ENCODE data around the gene ADRA2A.

The ADRA2A gene

GRCh38 chr10:111078505-111079185 is 1.8 kb downstream of the ADRA2A start:
- Histone ChIP-seq H3K4me2 (ENCODE audit: low read length) (no peak overlapping the region), H3K27me3 (ENCODE audit: control insufficient read depth, insufficient read depth, low read length) (no peaks in the 10 kb centered on the region), H2AFZ (no peak overlapping the region), H3K9ac (no peak overlapping the region), H3K9me3 (ENCODE audit: control insufficient read depth, low read length) (no peaks in the 10 kb centered on the region), H3K27ac (no peak overlapping the region), H3K79me2 (no peaks in the 10 kb centered on the region), H3K4me3 (ENCODE audit: low read depth, low read length) (no peak overlapping the region), H3K36me3 (ENCODE audit: control insufficient read depth, insufficient read depth, low read length) (no peaks in the 10 kb centered on the region), H3K4me1 (no peaks in the 10 kb centered on the region)
- no peak for TF ChIP-seq CTCF (IDR thresholded peaks at IDR 0.05)

- Histone ChIP-seq H3K9me3 (ENCODE audit: control insufficient read depth, low read length) (no peaks in the 10 kb centered on the region), H3K27me3 (ENCODE audit: control insufficient read depth, insufficient read depth, low read length) (no peaks in the 10 kb centered on the region), H3K4me1 (no peaks in the 10 kb centered on the region), H3K79me2 (no peaks in the 10 kb centered on the region), H3K4me3 (ENCODE audit: low read depth, low read length) (no peak overlapping the region), H2AFZ (no peak overlapping the region), H3K27ac (no peak overlapping the region), H3K4me2 (ENCODE audit: low read length) (no peak overlapping the region), H3K36me3 (ENCODE audit: control insufficient read depth, insufficient read depth, low read length) (no peaks in the 10 kb centered on the region), H3K9ac (no peak overlapping the region)
- TF ChIP-seq CTCF (IDR thresholded peaks at IDR 0.05) = no peak
Observed at GRCh38 chr10:111079241-111079760, 2.5 kb downstream of the ADRA2A start.

GRCh38 chr10:111079781-111080180 is 3.0 kb downstream of the ADRA2A start:
- Histone ChIP-seq H2AFZ (no peak overlapping the region), H3K27ac (no peak overlapping the region), H3K4me2 (ENCODE audit: low read length) (no peak overlapping the region), H3K4me3 (ENCODE audit: low read depth, low read length) (no peak overlapping the region), H3K9ac (no peak overlapping the region), H3K27me3 (ENCODE audit: control insufficient read depth, insufficient read depth, low read length) (no peaks in the 10 kb centered on the region), H3K79me2 (no peaks in the 10 kb centered on the region), H3K36me3 (ENCODE audit: control insufficient read depth, insufficient read depth, low read length) (no peaks in the 10 kb centered on the region), H3K9me3 (ENCODE audit: control insufficient read depth, low read length) (no peaks in the 10 kb centered on the region), H3K4me1 (no peaks in the 10 kb centered on the region)
- no peak for TF ChIP-seq CTCF (IDR thresholded peaks at IDR 0.05)

- H3K4me2 ChIP-seq (ENCODE audit: low read length) = no peak overlapping the region
- no peak overlapping the region for H2AFZ ChIP-seq
- no peak overlapping the region for H3K4me3 ChIP-seq (ENCODE audit: low read depth, low read length)
- no peak overlapping the region for H3K9ac ChIP-seq
- no peaks in the 10 kb centered on the region for H3K36me3 ChIP-seq (ENCODE audit: control insufficient read depth, insufficient read depth, low read length)
- no peak overlapping the region for H3K27ac ChIP-seq
- no peaks in the 10 kb centered on the region for H3K4me1 ChIP-seq
- no peak for TF ChIP-seq CTCF (IDR thresholded peaks at IDR 0.05)
- H3K79me2 ChIP-seq = no peaks in the 10 kb centered on the region
- H3K27me3 ChIP-seq (ENCODE audit: control insufficient read depth, insufficient read depth, low read length) = no peaks in the 10 kb centered on the region
- no peaks in the 10 kb centered on the region for H3K9me3 ChIP-seq (ENCODE audit: control insufficient read depth, low read length)
Observed at GRCh38 chr10:111080224-111080623, 3.4 kb downstream of the ADRA2A start.

- Histone ChIP-seq H3K4me3 (ENCODE audit: low read depth, low read length) (no peak overlapping the region), H3K79me2 (no peaks in the 10 kb centered on the region), H3K4me2 (ENCODE audit: low read length) (no peak overlapping the region), H3K4me1 (no peaks in the 10 kb centered on the region), H3K27ac (no peak overlapping the region), H3K9ac (no peak overlapping the region), H2AFZ (no peak overlapping the region), H3K27me3 (ENCODE audit: control insufficient read depth, insufficient read depth, low read length) (no peaks in the 10 kb centered on the region), H3K9me3 (ENCODE audit: control insufficient read depth, low read length) (no peaks in the 10 kb centered on the region), H3K36me3 (ENCODE audit: control insufficient read depth, insufficient read depth, low read length) (no peaks in the 10 kb centered on the region)
- no peak for TF ChIP-seq CTCF (IDR thresholded peaks at IDR 0.05)
Observed at GRCh38 chr10:111081595-111081994, 4.8 kb downstream of the ADRA2A start.

Data from parathyroid adenoma (tissue), 2 donors.